H1 (cell line): ENCODE measurements around the gene PA2G4. TPM values are rescaled to one million over a fixed set of nuclear protein-coding genes. Genes with fewer than 3 reads are reported as not detected.

Experiments
- CHD2 ChIP-seq: IDR thresholded peaks from 2 replicates; pipeline ENCODE4 v1.6.1; 2012; ENCODE audit warnings: low read length, improper control_type of control experiment
- EP300 ChIP-seq, 2 experiments: IDR thresholded peaks; 1 replicate in 1 of 2; 2 replicates in 1 of 2; pipeline ENCODE4 v1.6.1; 2011 to 2012; ENCODE audit warnings: low read depth in 2 of 2, low read length in 2 of 2, mild to moderate bottlenecking in 2 of 2, borderline replicate concordance in 1 of 2, inconsistent platforms in 1 of 2, moderate library complexity in 1 of 2
- KDM1A ChIP-seq: fragments of 200-600, 300-600 bp; sonication (generic); IDR thresholded peaks from 2 replicates; pipeline ENCODE4 v1.7.1; 2016; ENCODE audit warnings: mild to moderate bottlenecking, low read length, borderline replicate concordance
- KDM5A ChIP-seq: fragments of 200-600 bp; IDR thresholded peaks from 2 replicates; pipeline ENCODE4 v1.7.1; 2012; ENCODE audit warnings: mild to moderate bottlenecking, low read length, inconsistent platforms, mixed read lengths
- SIN3A ChIP-seq, 2 experiments: IDR thresholded peaks in 1 of 2; conservative IDR thresholded peaks in 1 of 2; 2 replicates each; pipeline ENCODE4 v1.6.1; 2011 to 2012; ENCODE audit warnings: low read length in 2 of 2, improper control_type of control experiment in 1 of 2, low read depth in 1 of 2, mild to moderate bottlenecking in 1 of 2
- TBP ChIP-seq: IDR thresholded peaks from 2 replicates; pipeline ENCODE4 v1.6.1; 2011; ENCODE audit warnings: low read depth, low read length, improper control_type of control experiment
- polyA plus RNA-seq, 7 experiments: library from polyadenylated mRNA; depleted of rRNA in 3 of 7; stranded (reverse) in 5 of 7; unstranded in 2 of 7; fragments of >200 nt in 5 of 7; fragments of 200-250 nt in 2 of 7; gene quantifications; 1 replicate in 5 of 7; 2 replicates in 1 of 7; 4 replicates in 1 of 7; pipeline versions ENCODE4 v1.2.1 to v1.2.3, GENCODE V29; 2011 to 2013; ENCODE audit warnings: missing spikeins in 2 of 7, mixed read lengths in 2 of 7
- total RNA-seq: library from RNA; stranded (reverse); fragmentation: NEBNext Ultra II Directional; extraction: Animal tissue kit (Norgen Biotek cat#: 25700); gene quantifications from 2 replicates; pipeline ENCODE4 v1.2.1, GENCODE V29; 2021
- TF ChIP-seq, protein P1 (sequence below): fragments of 300-600 bp; sonication (generic); IDR thresholded peaks from 2 replicates; pipeline ENCODE4 v1.7.1; 2012; ENCODE audit warnings: low read length, moderate library complexity, mild to moderate bottlenecking, inconsistent platforms; ENCODE audit not compliant: insufficient replicate concordance

Gene PA2G4
- total and polyA plus RNA-seq, 2 of the 8 experiments (the other 6 are each of a cell fraction or from before 2014, with no cell fraction given): 159 to 242 TPM

GRCh38 chr12:56107242-56107641, 2.9 kb downstream of the PA2G4 start (continued):
- TF ChIP-seq, protein P1, sequence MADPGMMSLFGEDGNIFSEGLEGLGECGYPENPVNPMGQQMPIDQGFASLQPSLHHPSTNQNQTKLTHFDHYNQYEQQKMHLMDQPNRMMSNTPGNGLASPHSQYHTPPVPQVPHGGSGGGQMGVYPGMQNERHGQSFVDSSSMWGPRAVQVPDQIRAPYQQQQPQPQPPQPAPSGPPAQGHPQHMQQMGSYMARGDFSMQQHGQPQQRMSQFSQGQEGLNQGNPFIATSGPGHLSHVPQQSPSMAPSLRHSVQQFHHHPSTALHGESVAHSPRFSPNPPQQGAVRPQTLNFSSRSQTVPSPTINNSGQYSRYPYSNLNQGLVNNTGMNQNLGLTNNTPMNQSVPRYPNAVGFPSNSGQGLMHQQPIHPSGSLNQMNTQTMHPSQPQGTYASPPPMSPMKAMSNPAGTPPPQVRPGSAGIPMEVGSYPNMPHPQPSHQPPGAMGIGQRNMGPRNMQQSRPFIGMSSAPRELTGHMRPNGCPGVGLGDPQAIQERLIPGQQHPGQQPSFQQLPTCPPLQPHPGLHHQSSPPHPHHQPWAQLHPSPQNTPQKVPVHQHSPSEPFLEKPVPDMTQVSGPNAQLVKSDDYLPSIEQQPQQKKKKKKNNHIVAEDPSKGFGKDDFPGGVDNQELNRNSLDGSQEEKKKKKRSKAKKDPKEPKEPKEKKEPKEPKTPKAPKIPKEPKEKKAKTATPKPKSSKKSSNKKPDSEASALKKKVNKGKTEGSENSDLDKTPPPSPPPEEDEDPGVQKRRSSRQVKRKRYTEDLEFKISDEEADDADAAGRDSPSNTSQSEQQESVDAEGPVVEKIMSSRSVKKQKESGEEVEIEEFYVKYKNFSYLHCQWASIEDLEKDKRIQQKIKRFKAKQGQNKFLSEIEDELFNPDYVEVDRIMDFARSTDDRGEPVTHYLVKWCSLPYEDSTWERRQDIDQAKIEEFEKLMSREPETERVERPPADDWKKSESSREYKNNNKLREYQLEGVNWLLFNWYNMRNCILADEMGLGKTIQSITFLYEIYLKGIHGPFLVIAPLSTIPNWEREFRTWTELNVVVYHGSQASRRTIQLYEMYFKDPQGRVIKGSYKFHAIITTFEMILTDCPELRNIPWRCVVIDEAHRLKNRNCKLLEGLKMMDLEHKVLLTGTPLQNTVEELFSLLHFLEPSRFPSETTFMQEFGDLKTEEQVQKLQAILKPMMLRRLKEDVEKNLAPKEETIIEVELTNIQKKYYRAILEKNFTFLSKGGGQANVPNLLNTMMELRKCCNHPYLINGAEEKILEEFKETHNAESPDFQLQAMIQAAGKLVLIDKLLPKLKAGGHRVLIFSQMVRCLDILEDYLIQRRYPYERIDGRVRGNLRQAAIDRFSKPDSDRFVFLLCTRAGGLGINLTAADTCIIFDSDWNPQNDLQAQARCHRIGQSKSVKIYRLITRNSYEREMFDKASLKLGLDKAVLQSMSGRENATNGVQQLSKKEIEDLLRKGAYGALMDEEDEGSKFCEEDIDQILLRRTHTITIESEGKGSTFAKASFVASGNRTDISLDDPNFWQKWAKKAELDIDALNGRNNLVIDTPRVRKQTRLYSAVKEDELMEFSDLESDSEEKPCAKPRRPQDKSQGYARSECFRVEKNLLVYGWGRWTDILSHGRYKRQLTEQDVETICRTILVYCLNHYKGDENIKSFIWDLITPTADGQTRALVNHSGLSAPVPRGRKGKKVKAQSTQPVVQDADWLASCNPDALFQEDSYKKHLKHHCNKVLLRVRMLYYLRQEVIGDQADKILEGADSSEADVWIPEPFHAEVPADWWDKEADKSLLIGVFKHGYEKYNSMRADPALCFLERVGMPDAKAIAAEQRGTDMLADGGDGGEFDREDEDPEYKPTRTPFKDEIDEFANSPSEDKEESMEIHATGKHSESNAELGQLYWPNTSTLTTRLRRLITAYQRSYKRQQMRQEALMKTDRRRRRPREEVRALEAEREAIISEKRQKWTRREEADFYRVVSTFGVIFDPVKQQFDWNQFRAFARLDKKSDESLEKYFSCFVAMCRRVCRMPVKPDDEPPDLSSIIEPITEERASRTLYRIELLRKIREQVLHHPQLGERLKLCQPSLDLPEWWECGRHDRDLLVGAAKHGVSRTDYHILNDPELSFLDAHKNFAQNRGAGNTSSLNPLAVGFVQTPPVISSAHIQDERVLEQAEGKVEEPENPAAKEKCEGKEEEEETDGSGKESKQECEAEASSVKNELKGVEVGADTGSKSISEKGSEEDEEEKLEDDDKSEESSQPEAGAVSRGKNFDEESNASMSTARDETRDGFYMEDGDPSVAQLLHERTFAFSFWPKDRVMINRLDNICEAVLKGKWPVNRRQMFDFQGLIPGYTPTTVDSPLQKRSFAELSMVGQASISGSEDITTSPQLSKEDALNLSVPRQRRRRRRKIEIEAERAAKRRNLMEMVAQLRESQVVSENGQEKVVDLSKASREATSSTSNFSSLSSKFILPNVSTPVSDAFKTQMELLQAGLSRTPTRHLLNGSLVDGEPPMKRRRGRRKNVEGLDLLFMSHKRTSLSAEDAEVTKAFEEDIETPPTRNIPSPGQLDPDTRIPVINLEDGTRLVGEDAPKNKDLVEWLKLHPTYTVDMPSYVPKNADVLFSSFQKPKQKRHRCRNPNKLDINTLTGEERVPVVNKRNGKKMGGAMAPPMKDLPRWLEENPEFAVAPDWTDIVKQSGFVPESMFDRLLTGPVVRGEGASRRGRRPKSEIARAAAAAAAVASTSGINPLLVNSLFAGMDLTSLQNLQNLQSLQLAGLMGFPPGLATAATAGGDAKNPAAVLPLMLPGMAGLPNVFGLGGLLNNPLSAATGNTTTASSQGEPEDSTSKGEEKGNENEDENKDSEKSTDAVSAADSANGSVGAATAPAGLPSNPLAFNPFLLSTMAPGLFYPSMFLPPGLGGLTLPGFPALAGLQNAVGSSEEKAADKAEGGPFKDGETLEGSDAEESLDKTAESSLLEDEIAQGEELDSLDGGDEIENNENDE: no peak
- TF ChIP-seq TBP: no peak
- no peak for TF ChIP-seq SIN3A (conservative IDR thresholded peaks at IDR 0.05 in 1 of 2, IDR thresholded peaks at IDR 0.05 in 1 of 2; ENCODE audit: low read depth in 1 of 2, low read length in 2 of 2)
- no peak for TF ChIP-seq CHD2
- no peak for TF ChIP-seq KDM5A
- no peak for TF ChIP-seq EP300 (IDR thresholded peaks at IDR 0.05; ENCODE audit: borderline replicate concordance in 1 of 2, low read depth in 2 of 2, low read length in 2 of 2)
- TF ChIP-seq KDM1A: no peak
